Measurements from ENCODE around the gene KCNJ11.

DNA sequence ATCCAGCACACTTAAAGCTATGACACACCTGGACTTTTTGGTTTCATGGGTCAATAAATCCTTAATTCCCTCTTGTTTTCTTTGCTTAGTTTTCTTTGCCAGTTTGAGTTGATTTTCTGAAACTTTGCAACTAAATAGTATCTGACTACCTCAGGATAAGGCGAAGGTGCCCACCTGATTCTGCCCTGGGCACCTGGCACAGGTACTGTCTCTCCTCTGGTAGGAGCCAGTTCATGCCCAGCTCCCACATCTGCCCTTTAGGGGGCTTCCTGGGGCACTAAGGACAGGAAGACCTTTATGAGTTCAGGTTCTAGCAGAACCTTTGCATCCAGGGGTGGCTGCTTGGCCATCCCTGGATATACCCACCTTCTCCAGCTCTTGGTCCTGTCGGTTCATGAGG lies 19.6 kb upstream of the KCNJ11 start:
- TF ChIP-seq, protein P1, sequence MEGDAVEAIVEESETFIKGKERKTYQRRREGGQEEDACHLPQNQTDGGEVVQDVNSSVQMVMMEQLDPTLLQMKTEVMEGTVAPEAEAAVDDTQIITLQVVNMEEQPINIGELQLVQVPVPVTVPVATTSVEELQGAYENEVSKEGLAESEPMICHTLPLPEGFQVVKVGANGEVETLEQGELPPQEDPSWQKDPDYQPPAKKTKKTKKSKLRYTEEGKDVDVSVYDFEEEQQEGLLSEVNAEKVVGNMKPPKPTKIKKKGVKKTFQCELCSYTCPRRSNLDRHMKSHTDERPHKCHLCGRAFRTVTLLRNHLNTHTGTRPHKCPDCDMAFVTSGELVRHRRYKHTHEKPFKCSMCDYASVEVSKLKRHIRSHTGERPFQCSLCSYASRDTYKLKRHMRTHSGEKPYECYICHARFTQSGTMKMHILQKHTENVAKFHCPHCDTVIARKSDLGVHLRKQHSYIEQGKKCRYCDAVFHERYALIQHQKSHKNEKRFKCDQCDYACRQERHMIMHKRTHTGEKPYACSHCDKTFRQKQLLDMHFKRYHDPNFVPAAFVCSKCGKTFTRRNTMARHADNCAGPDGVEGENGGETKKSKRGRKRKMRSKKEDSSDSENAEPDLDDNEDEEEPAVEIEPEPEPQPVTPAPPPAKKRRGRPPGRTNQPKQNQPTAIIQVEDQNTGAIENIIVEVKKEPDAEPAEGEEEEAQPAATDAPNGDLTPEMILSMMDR (IDR thresholded peaks at IDR 0.05) = no peak
- TF ChIP-seq POLR2AphosphoS5 (IDR thresholded peaks at IDR 0.05; ENCODE audit: insufficient read depth in 1 of 2, low read depth in 1 of 2) (no peak), POLR2A (IDR thresholded peaks at IDR 0.05) (no peak)

Measured in vagina (tissue), 2 donors.